ENCODE data around the gene PRDM16. TPM values are rescaled to one million over a fixed set of nuclear protein-coding genes. Genes with fewer than 3 reads are reported as not detected.

PRDM16 gene
- total RNA-seq, 1 donor from 2014 or later: 0.79 TPM

- FAIRE-seq (no peak), DNase-seq (ENCODE audit: low read depth) (no peak)
- Histone ChIP-seq H3K4me3 (ENCODE audit: low read depth, low read length) (no peak overlapping the region), H3K27me3 (ENCODE audit: control insufficient read depth, insufficient read depth, low read length) (peaks cover 1% of the 10 kb centered on the region), H3K36me3 (ENCODE audit: control insufficient read depth, insufficient read depth, low read length) (no peaks in the 10 kb centered on the region)
- TF ChIP-seq CTCF (IDR thresholded peaks at IDR 0.05; ENCODE audit: insufficient read depth, low read length, severe bottlenecking): no peak
Measured at GRCh38 chr1:3435666-3436065, 366.7 kb downstream of the PRDM16 start.

GRCh38 chr1:3436451-3436850 is 367.4 kb downstream of the PRDM16 start:
- no peak overlapping the region for H3K4me3 ChIP-seq (ENCODE audit: low read depth, low read length)
- no peak for FAIRE-seq
- no peak for TF ChIP-seq CTCF (IDR thresholded peaks at IDR 0.05; ENCODE audit: insufficient read depth, low read length, severe bottlenecking)
- H3K36me3 ChIP-seq (ENCODE audit: control insufficient read depth, insufficient read depth, low read length): no peaks in the 10 kb centered on the region
- no peak for DNase-seq (ENCODE audit: low read depth)
- peaks cover 1% of the 10 kb centered on the region for H3K27me3 ChIP-seq (ENCODE audit: control insufficient read depth, insufficient read depth, low read length)

GRCh38 chr1:3436901-3437300 is 367.9 kb downstream of the PRDM16 start:
- H3K36me3 ChIP-seq (ENCODE audit: control insufficient read depth, insufficient read depth, low read length): no peaks in the 10 kb centered on the region
- peaks cover 1% of the 10 kb centered on the region for H3K27me3 ChIP-seq (ENCODE audit: control insufficient read depth, insufficient read depth, low read length)
- FAIRE-seq (no peak), DNase-seq (ENCODE audit: low read depth) (no peak)
- H3K4me3 ChIP-seq (ENCODE audit: low read depth, low read length): no peak overlapping the region
- TF ChIP-seq CTCF (IDR thresholded peaks at IDR 0.05; ENCODE audit: insufficient read depth, low read length, severe bottlenecking): no peak

GRCh38 chr1:3438661-3439180 is 369.7 kb downstream of the PRDM16 start:
- no peak for DNase-seq (ENCODE audit: low read depth)
- Histone ChIP-seq H3K27me3 (ENCODE audit: control insufficient read depth, insufficient read depth, low read length) (peaks cover 1% of the 10 kb centered on the region), H3K4me3 (ENCODE audit: low read depth, low read length) (no peak overlapping the region), H3K36me3 (ENCODE audit: control insufficient read depth, insufficient read depth, low read length) (no peaks in the 10 kb centered on the region)
- FAIRE-seq: no peak
- TF ChIP-seq CTCF (IDR thresholded peaks at IDR 0.05; ENCODE audit: insufficient read depth, low read length, severe bottlenecking): no peak

GRCh38 chr1:3439346-3440299 is 370.6 kb downstream of the PRDM16 start:
- FAIRE-seq: no peak
- no peak for DNase-seq (ENCODE audit: low read depth)
- H3K27me3 ChIP-seq (ENCODE audit: control insufficient read depth, insufficient read depth, low read length): peaks cover 1% of the 10 kb centered on the region
- no peaks in the 10 kb centered on the region for H3K36me3 ChIP-seq (ENCODE audit: control insufficient read depth, insufficient read depth, low read length)
- H3K4me3 ChIP-seq (ENCODE audit: low read depth, low read length): no peak overlapping the region
- TF ChIP-seq CTCF (IDR thresholded peaks at IDR 0.05; ENCODE audit: insufficient read depth, low read length, severe bottlenecking): no peak

All from bronchial epithelial cell (primary cell).